AG04449 (cell line): Measurements from ENCODE around the gene TKT.
A peak's percentile ranks its signal among the peaks of the same experiment; 100 is the strongest.

ENCODE experiments used
- CTCF ChIA-PET: fragments of 350-600 bp; formaldehyde crosslinking; extraction: SDS; loops from one replicate; lab custom pipeline; 2021; ENCODE audit warnings: antibody characterized with exemption; lab: Yijun Ruan, JAX
- POLR2A ChIA-PET: fragments of 400-600, 350-600 bp; formaldehyde crosslinking; extraction: SDS; loops from one replicate; lab custom pipeline; 2020; ENCODE audit warnings: antibody characterized with exemption, inconsistent platforms; lab: Yijun Ruan, JAX
- DNase-seq: peaks from one replicate; pipeline ENCODE4 v3.0.0-alpha.2; 2010; ENCODE audit warnings: low read depth, low spot score
- H3K4me3 ChIP-seq: 2 replicates; pipeline ENCODE4 v1.5.1; 2011; ENCODE audit warnings: low read depth, mild to moderate bottlenecking, control low read depth, low read length
- TF ChIP-seq, protein P1 (sequence below): IDR thresholded peaks from one replicate; pipeline ENCODE4 v1.5.1; 2011; ENCODE audit warnings: mild to moderate bottlenecking, moderate library complexity, low read length, control low read depth, inconsistent platforms; ENCODE audit not compliant: insufficient read depth; ENCODE audit errors: missing control alignments

Gene TKT

GRCh38 chr3:53195602-53196574, 59.9 kb downstream of the TKT start:
- CTCF ChIA-PET = interaction anchor here (0.7 to 8.8 kb wide), 50 partner anchors 8 to 347 kb away, joined by 3 to 245 read pairs (median 4); partner anchors contain the start of genes DCP1A and PRKCD

GRCh38 chr3:53195066-53195450, 60.8 kb downstream of the TKT start:
- POLR2A ChIA-PET = no interaction called here
- H3K4me3 ChIP-seq = no peak overlapping the region
- no peak for DNase-seq
- TF ChIP-seq, protein P1, sequence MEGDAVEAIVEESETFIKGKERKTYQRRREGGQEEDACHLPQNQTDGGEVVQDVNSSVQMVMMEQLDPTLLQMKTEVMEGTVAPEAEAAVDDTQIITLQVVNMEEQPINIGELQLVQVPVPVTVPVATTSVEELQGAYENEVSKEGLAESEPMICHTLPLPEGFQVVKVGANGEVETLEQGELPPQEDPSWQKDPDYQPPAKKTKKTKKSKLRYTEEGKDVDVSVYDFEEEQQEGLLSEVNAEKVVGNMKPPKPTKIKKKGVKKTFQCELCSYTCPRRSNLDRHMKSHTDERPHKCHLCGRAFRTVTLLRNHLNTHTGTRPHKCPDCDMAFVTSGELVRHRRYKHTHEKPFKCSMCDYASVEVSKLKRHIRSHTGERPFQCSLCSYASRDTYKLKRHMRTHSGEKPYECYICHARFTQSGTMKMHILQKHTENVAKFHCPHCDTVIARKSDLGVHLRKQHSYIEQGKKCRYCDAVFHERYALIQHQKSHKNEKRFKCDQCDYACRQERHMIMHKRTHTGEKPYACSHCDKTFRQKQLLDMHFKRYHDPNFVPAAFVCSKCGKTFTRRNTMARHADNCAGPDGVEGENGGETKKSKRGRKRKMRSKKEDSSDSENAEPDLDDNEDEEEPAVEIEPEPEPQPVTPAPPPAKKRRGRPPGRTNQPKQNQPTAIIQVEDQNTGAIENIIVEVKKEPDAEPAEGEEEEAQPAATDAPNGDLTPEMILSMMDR = no peak
- CTCF ChIA-PET = interaction anchor here (0.8 to 8.8 kb wide), 21 partner anchors 10 to 130 kb away, joined by 3 to 245 read pairs (median 8); partner anchors contain the start of gene PRKCD

More at GRCh38 chr3:53195602-53196574, 59.9 kb downstream of the TKT start:
- POLR2A ChIA-PET = no interaction called here
- TF ChIP-seq, protein P1 = peak; percentile 99
- DNase-seq = no peak
- H3K4me3 ChIP-seq = no peak overlapping the region

GRCh38 chr3:53194210-53195065, 61.4 kb downstream of the TKT start:
- no peak for DNase-seq
- no peak overlapping the region for H3K4me3 ChIP-seq
- CTCF ChIA-PET = interaction anchor here (0.8 to 8.8 kb wide), 15 partner anchors 9 to 80 kb away, joined by 3 to 245 read pairs (median 17); partner anchors contain the start of gene PRKCD
- TF ChIP-seq, protein P1 = no peak
- POLR2A ChIA-PET = no interaction called here

DNA sequence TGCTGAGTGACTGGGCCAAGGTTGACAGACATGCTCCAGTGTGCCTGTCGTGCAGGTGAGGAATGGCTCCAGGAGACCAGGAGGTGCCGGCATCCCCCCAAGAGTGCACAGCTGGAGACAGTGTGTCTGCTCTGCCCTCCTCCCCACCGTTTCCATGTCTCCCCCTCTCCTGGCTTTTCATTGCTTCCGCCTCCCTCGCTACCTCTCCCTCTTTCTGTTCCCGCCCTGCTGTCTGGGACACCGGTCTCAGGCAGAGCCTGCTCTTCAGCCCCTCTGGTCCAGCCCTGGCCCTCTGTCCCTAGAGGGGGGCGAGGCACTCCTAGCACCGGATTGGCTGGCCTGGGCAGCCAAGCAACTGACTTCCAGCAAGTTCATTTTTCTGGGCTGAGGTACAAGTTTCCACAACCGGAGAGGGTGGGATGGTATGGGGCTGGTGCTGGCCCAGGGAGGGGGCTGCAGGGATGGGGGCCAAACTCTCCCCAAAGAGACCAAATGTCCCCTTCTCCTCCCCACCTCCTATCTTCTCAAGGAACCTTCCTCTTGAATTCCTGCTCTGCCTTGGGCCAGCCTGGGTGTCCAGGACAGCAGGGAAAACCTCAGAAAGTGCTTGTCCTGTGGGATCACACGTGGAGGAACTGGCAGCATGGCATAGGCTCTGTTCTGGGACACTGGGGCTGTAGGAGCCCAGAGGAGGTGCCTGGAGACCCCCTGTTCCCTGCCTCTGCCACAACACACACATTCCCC, 62.2 kb downstream of the TKT start:
- H3K4me3 ChIP-seq = no peak overlapping the region
- TF ChIP-seq, protein P1 = no peak
- no peak for DNase-seq
- CTCF ChIA-PET = interaction anchor here (0.6 to 7.0 kb wide), 8 partner anchors 9 to 79 kb away, joined by 3 to 218 read pairs (median 22); partner anchors contain the start of gene PRKCD
- POLR2A ChIA-PET = no interaction called here

DNA sequence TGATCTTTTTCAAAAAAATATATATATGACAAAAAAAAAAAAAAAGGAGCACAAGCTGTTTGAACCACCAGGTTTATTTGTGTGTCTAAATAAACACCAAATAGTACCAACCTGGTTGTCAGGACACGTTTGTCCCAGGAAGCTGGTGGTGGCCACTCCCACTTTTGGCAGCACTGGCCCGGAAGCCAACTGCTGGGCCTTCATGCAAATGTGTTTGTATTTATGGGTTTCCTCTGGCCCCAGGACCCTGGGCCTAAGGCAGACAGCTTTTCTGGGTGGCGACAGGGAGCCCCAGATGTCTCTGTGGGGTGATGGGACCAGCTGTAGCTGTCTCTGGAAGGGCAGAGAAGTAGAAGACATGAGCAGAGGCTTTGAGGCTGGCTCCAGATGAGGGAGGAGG, 63.2 kb downstream of the TKT start:
- ChIA-PET CTCF (interaction anchor here (0.9 to 7.0 kb wide), 5 partner anchors 32 to 78 kb away, joined by 4 to 77 read pairs (median 5); partner anchors contain the start of gene PRKCD), POLR2A (no interaction called here)
- TF ChIP-seq, protein P1 = no peak
- DNase-seq = no peak
- no peak overlapping the region for H3K4me3 ChIP-seq
